Liver (tissue), 9 donors: ENCODE results near the gene RAPGEF4. TPM values are rescaled to one million over a fixed set of nuclear protein-coding genes. Genes with fewer than 3 reads are reported as not detected.

Source experiments
- DNase-seq: peaks from one replicate; pipeline ENCODE4 v3.0.0-alpha.2; 2017; ENCODE audit warnings: low spot score
- H3K27ac ChIP-seq, 2 donors: one replicate each; pipeline ENCODE4 v1.7.0; 2013; ENCODE audit warnings: inconsistent platforms in 2 of 2, low read length in 2 of 2, control low read depth in 1 of 2, low read depth in 1 of 2, mild to moderate bottlenecking in 1 of 2
- H3K27me3 ChIP-seq, 4 donors: one replicate each; pipeline versions ENCODE4 v1.6.1 to v1.7.0; 2013; ENCODE audit warnings: low read length in 3 of 4, inconsistent platforms in 1 of 4, mild to moderate bottlenecking in 1 of 4, moderate library complexity in 1 of 4; ENCODE audit not compliant: control insufficient read depth in 4 of 4, insufficient read depth in 4 of 4
- H3K36me3 ChIP-seq, 4 donors: one replicate each; pipeline versions ENCODE4 v1.6.1 to v1.7.0; 2013; ENCODE audit warnings: low read length in 3 of 4, mild to moderate bottlenecking in 3 of 4, low read depth in 1 of 4, moderate library complexity in 1 of 4; ENCODE audit not compliant: control insufficient read depth in 4 of 4, insufficient read depth in 3 of 4
- H3K4me1 ChIP-seq, 4 donors: one replicate each; pipeline versions ENCODE4 v1.6.1 to v1.7.0; 2013; ENCODE audit warnings: low read length in 3 of 4, mild to moderate bottlenecking in 3 of 4, moderate library complexity in 1 of 4; ENCODE audit not compliant: control insufficient read depth in 4 of 4, insufficient read depth in 4 of 4
- H3K4me3 ChIP-seq, 3 donors: one replicate each; pipeline versions ENCODE4 v1.6.1 to v1.7.0; 2013; ENCODE audit warnings: low read length in 3 of 3, control low read depth in 1 of 3, low read depth in 1 of 3, mild to moderate bottlenecking in 1 of 3
- H3K9ac ChIP-seq, 2 donors: one replicate each; pipeline ENCODE4 v1.7.0; 2013; ENCODE audit warnings: low read length in 2 of 2, mild to moderate bottlenecking in 2 of 2, moderate library complexity in 2 of 2, control low read depth in 1 of 2, low read depth in 1 of 2
- H3K9me3 ChIP-seq, 4 donors: one replicate each; pipeline versions ENCODE4 v1.6.1 to v1.7.0; 2013; ENCODE audit warnings: low read length in 3 of 4; ENCODE audit not compliant: control insufficient read depth in 4 of 4
- ATF3 ChIP-seq: IDR thresholded peaks from 2 replicates; pipeline ENCODE4 v1.6.1; 2016; ENCODE audit warnings: antibody characterized with exemption
- EGR1 ChIP-seq, 2 donors: IDR thresholded peaks; 2 replicates each; pipeline ENCODE4 v1.6.1; 2016 to 2018; ENCODE audit warnings: antibody characterized with exemption in 2 of 2, low read depth in 2 of 2
- FOXA1 ChIP-seq: IDR thresholded peaks from 2 replicates; pipeline ENCODE4 v1.6.1; 2016; ENCODE audit warnings: antibody characterized with exemption
- FOXA2 ChIP-seq: IDR thresholded peaks from 2 replicates; pipeline ENCODE4 v1.6.1; 2016; ENCODE audit warnings: antibody characterized with exemption
- GABPA ChIP-seq, 2 donors: IDR thresholded peaks in 1 of 2; conservative IDR thresholded peaks in 1 of 2; 2 replicates each; pipeline ENCODE4 v1.6.1; 2016; ENCODE audit warnings: antibody characterized with exemption in 2 of 2, mild to moderate bottlenecking in 1 of 2, moderate library complexity in 1 of 2
- HNF4A ChIP-seq, 2 donors: conservative IDR thresholded peaks; 2 replicates each; pipeline ENCODE4 v1.6.1; 2016; ENCODE audit warnings: antibody characterized with exemption in 2 of 2, mild to moderate bottlenecking in 2 of 2
- HNF4G ChIP-seq: IDR thresholded peaks from 2 replicates; pipeline ENCODE4 v1.6.1; 2016; ENCODE audit warnings: antibody characterized with exemption
- JUND ChIP-seq, 2 donors: IDR thresholded peaks; 2 replicates each; pipeline ENCODE4 v1.6.1; 2016; ENCODE audit warnings: antibody characterized with exemption in 2 of 2
- NR2F2 ChIP-seq: IDR thresholded peaks from 2 replicates; pipeline ENCODE4 v1.6.1; 2016; ENCODE audit warnings: antibody characterized with exemption
- RAD21 ChIP-seq, 2 donors: IDR thresholded peaks; 2 replicates each; pipeline ENCODE4 v1.6.1; 2016; ENCODE audit warnings: antibody characterized with exemption in 2 of 2, mild to moderate bottlenecking in 2 of 2
- REST ChIP-seq: IDR thresholded peaks from 2 replicates; pipeline ENCODE4 v1.6.1; 2016; ENCODE audit warnings: antibody characterized with exemption, mild to moderate bottlenecking
- RXRA ChIP-seq, 2 donors: IDR thresholded peaks; 2 replicates each; pipeline ENCODE4 v1.6.1; 2017 to 2018; ENCODE audit warnings: antibody characterized with exemption in 2 of 2, mild to moderate bottlenecking in 1 of 2
- SP1 ChIP-seq: IDR thresholded peaks from 2 replicates; pipeline ENCODE4 v1.6.1; 2018; ENCODE audit warnings: antibody characterized with exemption, mild to moderate bottlenecking
- TAF1 ChIP-seq: conservative IDR thresholded peaks from 2 replicates; pipeline ENCODE4 v1.6.1; 2016; ENCODE audit warnings: antibody characterized with exemption, mild to moderate bottlenecking
- YY1 ChIP-seq: IDR thresholded peaks from 2 replicates; pipeline ENCODE4 v1.6.1; 2016; ENCODE audit warnings: antibody characterized with exemption, mild to moderate bottlenecking
- WGBS: extraction: QIAGEN DNeasy Blood & Tissue Kit; methylation state at CpG from one replicate; pipeline ENCODE4 v1.1.7; 2013; 5-methylcytosine and 5-hydroxymethylcytosine counted together
- polyA plus RNA-seq, 2 donors: library from polyadenylated mRNA; stranded (reverse) in 1 of 2; unstranded in 1 of 2; fragments of 200-250 nt in 1 of 2; fragments of >200 nt in 1 of 2; fragmentation: Nextera tagmentation in 1 of 2; extraction: Ambion mirVana in 1 of 2; gene quantifications; one replicate each; pipeline versions ENCODE4 v1.2.1 to v1.2.3, GENCODE V29; 2013 to 2015
- total RNA-seq, 2 donors: library from RNA; depleted of rRNA; stranded (reverse); fragments of >200 nt; gene quantifications; one replicate each; pipeline ENCODE4 v1.2.3, GENCODE V29; 2014
- TF ChIP-seq, protein P1 (sequence below): IDR thresholded peaks from 2 replicates; pipeline ENCODE4 v1.6.1; 2016; ENCODE audit warnings: antibody characterized with exemption
- TF ChIP-seq, protein P2 (sequence below): fragments of 150-350 bp; IDR thresholded peaks from 2 replicates; pipeline ENCODE4 v1.5.1; 2017; ENCODE audit warnings: improper control_type of control experiment, low read depth, low read length; ENCODE audit not compliant: missing input control
- donor health status: healthy.
- donor health status: healthy.
- donor health status: healthy.
- donor health status: healthy.
- donor health status: healthy.

RAPGEF4 gene
- total and polyA plus RNA-seq, 4 donors = 1.5 to 18.2 (median 8.3) TPM

- no peak for DNase-seq
- peaks cover 4 to 15% (median 7%) of the 10 kb centered on the region in 4 donors for H3K4me1 ChIP-seq
- H3K27ac ChIP-seq = no peak overlapping the region
- H3K36me3 ChIP-seq = no peaks in the 10 kb centered on the region
- no peaks in the 10 kb centered on the region for H3K9me3 ChIP-seq
- 92% methylated on average over 1 of the region's 1 CpG for WGBS
- TF ChIP-seq, protein P1, sequence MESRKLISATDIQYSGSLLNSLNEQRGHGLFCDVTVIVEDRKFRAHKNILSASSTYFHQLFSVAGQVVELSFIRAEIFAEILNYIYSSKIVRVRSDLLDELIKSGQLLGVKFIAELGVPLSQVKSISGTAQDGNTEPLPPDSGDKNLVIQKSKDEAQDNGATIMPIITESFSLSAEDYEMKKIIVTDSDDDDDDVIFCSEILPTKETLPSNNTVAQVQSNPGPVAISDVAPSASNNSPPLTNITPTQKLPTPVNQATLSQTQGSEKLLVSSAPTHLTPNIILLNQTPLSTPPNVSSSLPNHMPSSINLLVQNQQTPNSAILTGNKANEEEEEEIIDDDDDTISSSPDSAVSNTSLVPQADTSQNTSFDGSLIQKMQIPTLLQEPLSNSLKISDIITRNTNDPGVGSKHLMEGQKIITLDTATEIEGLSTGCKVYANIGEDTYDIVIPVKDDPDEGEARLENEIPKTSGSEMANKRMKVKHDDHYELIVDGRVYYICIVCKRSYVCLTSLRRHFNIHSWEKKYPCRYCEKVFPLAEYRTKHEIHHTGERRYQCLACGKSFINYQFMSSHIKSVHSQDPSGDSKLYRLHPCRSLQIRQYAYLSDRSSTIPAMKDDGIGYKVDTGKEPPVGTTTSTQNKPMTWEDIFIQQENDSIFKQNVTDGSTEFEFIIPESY = no peak
- TF ChIP-seq ATF3 (no peak), NR2F2 (no peak), FOXA1 (no peak), HNF4G (no peak), JUND (IDR thresholded peaks at IDR 0.05) (no peak), SP1 (no peak), HNF4A (conservative IDR thresholded peaks at IDR 0.05) (no peak), RAD21 (IDR thresholded peaks at IDR 0.05) (no peak), FOXA2 (no peak), EGR1 (IDR thresholded peaks at IDR 0.05; ENCODE audit: low read depth in 2 of 2) (no peak), RXRA (IDR thresholded peaks at IDR 0.05) (no peak), TAF1 (no peak), YY1 (no peak), REST (no peak), GABPA (IDR thresholded peaks at IDR 0.05 in 1 of 2, conservative IDR thresholded peaks at IDR 0.05 in 1 of 2) (no peak)
- TF ChIP-seq, protein P2, sequence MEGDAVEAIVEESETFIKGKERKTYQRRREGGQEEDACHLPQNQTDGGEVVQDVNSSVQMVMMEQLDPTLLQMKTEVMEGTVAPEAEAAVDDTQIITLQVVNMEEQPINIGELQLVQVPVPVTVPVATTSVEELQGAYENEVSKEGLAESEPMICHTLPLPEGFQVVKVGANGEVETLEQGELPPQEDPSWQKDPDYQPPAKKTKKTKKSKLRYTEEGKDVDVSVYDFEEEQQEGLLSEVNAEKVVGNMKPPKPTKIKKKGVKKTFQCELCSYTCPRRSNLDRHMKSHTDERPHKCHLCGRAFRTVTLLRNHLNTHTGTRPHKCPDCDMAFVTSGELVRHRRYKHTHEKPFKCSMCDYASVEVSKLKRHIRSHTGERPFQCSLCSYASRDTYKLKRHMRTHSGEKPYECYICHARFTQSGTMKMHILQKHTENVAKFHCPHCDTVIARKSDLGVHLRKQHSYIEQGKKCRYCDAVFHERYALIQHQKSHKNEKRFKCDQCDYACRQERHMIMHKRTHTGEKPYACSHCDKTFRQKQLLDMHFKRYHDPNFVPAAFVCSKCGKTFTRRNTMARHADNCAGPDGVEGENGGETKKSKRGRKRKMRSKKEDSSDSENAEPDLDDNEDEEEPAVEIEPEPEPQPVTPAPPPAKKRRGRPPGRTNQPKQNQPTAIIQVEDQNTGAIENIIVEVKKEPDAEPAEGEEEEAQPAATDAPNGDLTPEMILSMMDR = no peak
- H3K9ac ChIP-seq = no peak overlapping the region
- H3K4me3 ChIP-seq = no peak overlapping the region
- H3K27me3 ChIP-seq = no peaks in the 10 kb centered on the region
Observed at GRCh38 chr2:172962082-172962481, 226.4 kb downstream of the RAPGEF4 start.

GRCh38 chr2:172962824-172963223 is 227.2 kb downstream of the RAPGEF4 start:
- H3K9me3 ChIP-seq = no peaks in the 10 kb centered on the region

More at GRCh38 chr2:172962824-172963223, 227.2 kb downstream of the RAPGEF4 start:
- H3K4me3 ChIP-seq = no peak overlapping the region
- H3K9ac ChIP-seq = no peak overlapping the region
- H3K27ac ChIP-seq = no peak overlapping the region
- TF ChIP-seq NR2F2 = peak; percentile 48
- TF ChIP-seq RXRA (IDR thresholded peaks at IDR 0.05) = no peak
- DNase-seq = no peak
- H3K36me3 ChIP-seq = no peaks in the 10 kb centered on the region
- H3K27me3 ChIP-seq = no peaks in the 10 kb centered on the region
- H3K4me1 ChIP-seq = peaks cover 4 to 18% (median 9%) of the 10 kb centered on the region in 4 donors
- WGBS = 82% methylated on average over 2 of the region's 2 CpGs
